ENCODE measurements around the gene MSRB3. TPM values are rescaled to one million over a fixed set of nuclear protein-coding genes. Genes with fewer than 3 reads are reported as not detected.

Gene MSRB3
- total RNA-seq, 2 experiments from 2014 or later = not detected

GRCh38 chr12:65259501-65259900 is 19.0 kb upstream of the MSRB3 start:
- POLR2A ChIA-PET = no interaction called here
- ATAC-seq (no peak), DNase-seq (no peak)
- H3K4me3 Mint-ChIP-seq = no peak overlapping the region
- TF ChIP-seq CTCF (IDR thresholded peaks at IDR 0.05) = no peak
- H3K4me1 Mint-ChIP-seq (ENCODE audit: low read depth) = no peaks in the 10 kb centered on the region
- intact Hi-C loops (cut with micrococcal nuclease) = no loop called here
- CTCF ChIA-PET = no interaction called here
- H3K36me3 Mint-ChIP-seq (ENCODE audit: low read depth) = no peaks in the 10 kb centered on the region
- H3K9me3 Mint-ChIP-seq = no peaks in the 10 kb centered on the region
- peaks cover 4% of the 10 kb centered on the region for H3K27me3 Mint-ChIP-seq
- H3K27ac Mint-ChIP-seq = no peak overlapping the region

GRCh38 chr12:65263777-65264176 is 14.7 kb upstream of the MSRB3 start:
- Mint-ChIP-seq H3K4me1 (ENCODE audit: low read depth) (no peaks in the 10 kb centered on the region), H3K27me3 (peaks cover 14% of the 10 kb centered on the region), H3K36me3 (ENCODE audit: low read depth) (no peaks in the 10 kb centered on the region), H3K9me3 (no peaks in the 10 kb centered on the region), H3K27ac (no peak overlapping the region), H3K4me3 (no peak overlapping the region)
- ATAC-seq (no peak), DNase-seq (no peak)
- ChIA-PET CTCF (no interaction called here), POLR2A (no interaction called here)
- intact Hi-C loops (cut with micrococcal nuclease) = no loop called here
- no peak for TF ChIP-seq CTCF (IDR thresholded peaks at IDR 0.05)

DNA sequence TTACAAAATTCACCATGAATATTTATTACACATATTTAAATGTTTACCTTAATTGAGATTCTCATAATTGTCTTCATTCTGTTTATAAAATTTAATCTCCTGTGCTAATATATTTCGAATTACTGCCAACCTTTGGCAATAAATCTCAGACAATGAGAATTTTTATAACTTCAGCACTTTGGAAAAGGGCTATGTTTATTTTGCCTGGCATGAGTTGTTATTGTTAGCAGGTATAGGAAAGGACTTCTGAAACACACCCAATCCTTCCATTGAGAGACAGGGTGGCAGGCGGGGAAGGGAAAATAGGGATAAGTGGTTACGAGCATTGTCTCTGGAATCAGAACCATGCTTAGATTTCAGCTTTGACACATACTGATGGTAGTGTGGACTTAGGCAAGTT is 12.1 kb upstream of the MSRB3 start:
- Mint-ChIP-seq H3K27ac (no peak overlapping the region), H3K9me3 (no peaks in the 10 kb centered on the region), H3K27me3 (peaks cover 13% of the 10 kb centered on the region), H3K36me3 (ENCODE audit: low read depth) (no peaks in the 10 kb centered on the region), H3K4me3 (no peak overlapping the region), H3K4me1 (ENCODE audit: low read depth) (no peaks in the 10 kb centered on the region)
- TF ChIP-seq CTCF (IDR thresholded peaks at IDR 0.05) = no peak
- intact Hi-C loops (cut with micrococcal nuclease) = no loop called here
- ATAC-seq = no peak
- CTCF ChIA-PET = interaction anchor here (1.5 kb wide), 1 partner anchor 10 kb away, joined by 4 read pairs; no protein-coding TSS in a partner anchor
- no peak for DNase-seq
- POLR2A ChIA-PET = no interaction called here

GRCh38 chr12:65269603-65270002 is 8.9 kb upstream of the MSRB3 start:
- Mint-ChIP-seq H3K27ac (no peak overlapping the region), H3K4me1 (ENCODE audit: low read depth) (no peaks in the 10 kb centered on the region), H3K9me3 (no peaks in the 10 kb centered on the region), H3K36me3 (ENCODE audit: low read depth) (no peaks in the 10 kb centered on the region), H3K27me3 (peaks cover 19% of the 10 kb centered on the region), H3K4me3 (no peak overlapping the region)
- ATAC-seq = no peak
- DNase-seq = no peak
- ChIA-PET CTCF (no interaction called here), POLR2A (no interaction called here)
- TF ChIP-seq CTCF (IDR thresholded peaks at IDR 0.05) = no peak
- intact Hi-C loops (cut with micrococcal nuclease) = no loop called here

DNA sequence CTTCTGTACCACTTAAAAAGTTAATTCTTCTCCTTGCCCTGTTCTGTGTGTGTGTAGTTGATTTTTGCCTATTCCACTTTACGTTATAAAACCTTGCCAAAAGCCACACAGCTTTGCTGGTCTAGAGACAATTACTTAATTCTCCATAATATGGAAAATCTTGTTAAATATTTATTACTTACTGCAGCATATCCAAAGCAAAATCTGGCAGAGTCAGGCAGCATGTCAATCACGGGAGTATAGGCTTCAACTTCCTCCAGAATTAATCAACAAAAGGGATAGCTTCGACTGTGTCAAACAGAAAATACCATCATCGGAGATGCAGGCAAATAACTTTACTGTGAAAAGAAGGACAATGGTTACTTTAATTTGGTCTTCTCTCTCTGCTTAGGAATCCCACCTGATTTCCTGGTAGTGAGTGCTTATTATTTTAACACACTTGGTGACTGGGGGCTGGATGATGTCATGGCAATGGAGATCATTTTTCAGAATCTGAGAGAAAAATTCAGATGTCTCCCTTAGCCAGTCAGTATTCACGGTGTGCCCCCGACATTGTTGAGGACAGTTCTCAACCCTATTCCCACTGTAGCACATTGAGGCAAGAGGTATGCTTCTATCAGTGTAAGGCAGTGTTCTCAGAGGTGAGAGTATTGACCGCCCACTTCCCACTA is 3.7 kb upstream of the MSRB3 start:
- CTCF ChIA-PET = no interaction called here
- no peaks in the 10 kb centered on the region for H3K9me3 Mint-ChIP-seq
- intact Hi-C loops (cut with micrococcal nuclease) = no loop called here
- TF ChIP-seq CTCF (IDR thresholded peaks at IDR 0.05) = no peak
- H3K36me3 Mint-ChIP-seq (ENCODE audit: low read depth) = no peaks in the 10 kb centered on the region
- DNase-seq (no peak), ATAC-seq (no peak)
- POLR2A ChIA-PET = no interaction called here
- peaks cover 5% of the 10 kb centered on the region for H3K4me1 Mint-ChIP-seq (ENCODE audit: low read depth)
- no peak overlapping the region for H3K4me3 Mint-ChIP-seq
- peaks cover 35% of the 10 kb centered on the region for H3K27me3 Mint-ChIP-seq
- H3K27ac Mint-ChIP-seq = no peak overlapping the region

Measured in activated CD8-positive, alpha-beta T cell treated with anti-CD3 and anti-CD28 coated beads for 36 hours (primary cell).